Tibial nerve (tissue), 4 donors: ENCODE data around the gene ATP6V0D1.
A peak's percentile ranks its signal among the peaks of the same experiment; 100 is the strongest.

Experiments
- EP300 ChIP-seq, 2 donors: sonication (generic); formaldehyde crosslinking; IDR thresholded peaks; one replicate each; pipeline ENCODE4 v1.6.1; 2017; ENCODE audit warnings: antibody characterized with exemption in 2 of 2, mild to moderate bottlenecking in 1 of 2
- POLR2A ChIP-seq, 2 donors: fragments of 450-650 bp; IDR thresholded peaks; one replicate each; pipeline ENCODE4 v1.6.1; 2017; ENCODE audit warnings: antibody characterized with exemption in 2 of 2, mild to moderate bottlenecking in 2 of 2, moderate library complexity in 2 of 2
- TF ChIP-seq, protein P1 (sequence below), 5 experiments: fragments of 200-600 bp in 3 of 5; fragments of 450-650 bp in 2 of 5; sonication (generic) in 3 of 5; IDR thresholded peaks; one replicate each; pipeline ENCODE4 v1.5.1; 2016 to 2019; ENCODE audit warnings: antibody characterized with exemption in 5 of 5, mild to moderate bottlenecking in 3 of 5, moderate library complexity in 2 of 5

DNA sequence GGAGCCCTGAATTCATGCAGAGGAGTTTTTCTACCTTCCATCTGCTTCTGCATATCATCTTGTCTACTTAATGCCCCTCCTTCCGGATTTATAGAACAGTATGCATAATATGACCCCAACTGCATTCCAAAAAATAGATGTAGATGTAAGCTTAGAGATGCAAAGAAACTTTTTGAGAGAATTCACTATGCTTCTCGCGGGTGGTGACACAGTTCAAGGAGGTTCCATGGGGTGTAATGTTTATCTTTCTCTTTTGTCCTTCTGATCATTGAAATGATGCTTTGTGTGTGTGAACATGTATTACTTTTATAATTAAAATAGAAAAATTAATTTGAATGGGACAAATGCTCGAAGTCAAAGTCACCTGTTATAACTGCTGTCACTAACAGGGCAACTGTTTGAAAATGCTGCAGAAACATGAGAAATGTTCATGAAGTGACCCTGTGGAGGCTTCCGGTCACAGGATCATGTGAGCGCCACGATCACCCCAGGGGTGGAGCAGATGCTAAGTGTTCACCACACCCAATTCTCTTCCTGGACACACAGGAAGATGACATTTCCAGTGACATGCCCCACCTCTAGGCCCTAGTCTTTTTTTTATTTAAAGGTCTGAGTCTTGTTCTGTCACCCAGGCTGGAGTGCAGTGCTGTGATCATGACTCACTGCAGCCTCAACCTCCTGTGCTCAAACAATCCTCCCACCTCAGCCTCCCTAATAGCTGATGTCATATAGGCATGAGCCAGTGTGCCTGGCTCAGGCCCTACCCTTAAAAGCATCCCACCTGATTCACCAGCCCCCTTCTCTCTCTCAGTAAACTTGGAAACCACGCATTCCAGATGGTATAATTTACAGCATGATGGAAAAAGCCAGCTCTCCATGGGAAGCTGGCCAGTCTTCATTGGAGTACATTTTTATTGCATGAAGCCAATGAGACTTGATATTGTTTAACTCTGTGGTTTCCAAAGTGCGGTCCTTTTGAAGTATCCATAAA, 23.4 kb upstream of the ATP6V0D1 start:
- no peak for TF ChIP-seq POLR2A (IDR thresholded peaks at IDR 0.05)
- TF ChIP-seq, protein P1, sequence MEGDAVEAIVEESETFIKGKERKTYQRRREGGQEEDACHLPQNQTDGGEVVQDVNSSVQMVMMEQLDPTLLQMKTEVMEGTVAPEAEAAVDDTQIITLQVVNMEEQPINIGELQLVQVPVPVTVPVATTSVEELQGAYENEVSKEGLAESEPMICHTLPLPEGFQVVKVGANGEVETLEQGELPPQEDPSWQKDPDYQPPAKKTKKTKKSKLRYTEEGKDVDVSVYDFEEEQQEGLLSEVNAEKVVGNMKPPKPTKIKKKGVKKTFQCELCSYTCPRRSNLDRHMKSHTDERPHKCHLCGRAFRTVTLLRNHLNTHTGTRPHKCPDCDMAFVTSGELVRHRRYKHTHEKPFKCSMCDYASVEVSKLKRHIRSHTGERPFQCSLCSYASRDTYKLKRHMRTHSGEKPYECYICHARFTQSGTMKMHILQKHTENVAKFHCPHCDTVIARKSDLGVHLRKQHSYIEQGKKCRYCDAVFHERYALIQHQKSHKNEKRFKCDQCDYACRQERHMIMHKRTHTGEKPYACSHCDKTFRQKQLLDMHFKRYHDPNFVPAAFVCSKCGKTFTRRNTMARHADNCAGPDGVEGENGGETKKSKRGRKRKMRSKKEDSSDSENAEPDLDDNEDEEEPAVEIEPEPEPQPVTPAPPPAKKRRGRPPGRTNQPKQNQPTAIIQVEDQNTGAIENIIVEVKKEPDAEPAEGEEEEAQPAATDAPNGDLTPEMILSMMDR (IDR thresholded peaks at IDR 0.05) = no peak
- peak in 1 of 2 donors; percentile 54 for TF ChIP-seq EP300 (IDR thresholded peaks at IDR 0.05)
